Upper lobe of right lung (tissue), 1 donor: ENCODE results near the gene ARMH3. TPM values are rescaled to one million over a fixed set of nuclear protein-coding genes. Genes with fewer than 3 reads are reported as not detected.
A peak's percentile ranks its signal among the peaks of the same experiment; 100 is the strongest.

Experiments used
- ATAC-seq: fragments of 200-7000 bp; cut with Tn5 transposase; one replicate; pipeline ENCODE4 v1.9.1; 2020; ENCODE audit warnings: mild to moderate bottlenecking, moderate library complexity
- DNase-seq: peaks from one replicate; pipeline ENCODE4 v3.0.0-alpha.2; 2020
- H3K27ac ChIP-seq: fragments of 200-600 bp; one replicate; pipeline ENCODE4 v1.8.0; 2022
- H3K27me3 ChIP-seq: fragments of 200-600 bp; one replicate; pipeline ENCODE4 v1.8.0; 2022; ENCODE audit warnings: mild to moderate bottlenecking
- H3K36me3 ChIP-seq: fragments of 200-600 bp; one replicate; pipeline ENCODE4 v1.8.0; 2022
- H3K4me1 ChIP-seq: fragments of 200-600 bp; one replicate; pipeline ENCODE4 v1.8.0; 2022
- H3K4me3 ChIP-seq: fragments of 200-600 bp; one replicate; pipeline ENCODE4 v1.8.0; 2022; ENCODE audit warnings: mild to moderate bottlenecking
- H3K9me3 ChIP-seq: fragments of 200-600 bp; one replicate; pipeline ENCODE4 v1.8.0; 2022
- CTCF ChIP-seq: fragments of 200-600 bp; IDR thresholded peaks from one replicate; pipeline ENCODE4 v1.8.0; 2022; ENCODE audit warnings: antibody characterized with exemption
- intact Hi-C: fragments of 100-400 bp; cut with DNase I; formaldehyde crosslinking; loops from one replicate; pipeline ENCODE4 v1.11.0; 2022
- total RNA-seq: library from RNA; stranded (reverse); fragmentation: NEBNext Ultra II Directional; extraction: Animal tissue kit (Norgen Biotek cat#: 25700); gene quantifications from one replicate; pipeline ENCODE4 v1.2.1, GENCODE V29; 2021
- donor health status: DM: no; HTN: yes; CAD: no; lungs with severe emphysema.

The ARMH3 gene
- total RNA-seq, 1 donor from 2014 or later = 37.2 TPM

- H3K4me3 ChIP-seq = peak overlapping the region; percentile 58
- no peaks in the 10 kb centered on the region for H3K9me3 ChIP-seq
These were observed 226.2 kb downstream of the ARMH3 start for GRCh38 chr10:101829561-101830315.

GRCh38 chr10:101828766-101829551, 227.0 kb downstream of the ARMH3 start:
- H3K4me3 ChIP-seq = no peak overlapping the region
- no peak for TF ChIP-seq CTCF
- no peak for ATAC-seq
- no peaks in the 10 kb centered on the region for H3K9me3 ChIP-seq
- intact Hi-C loops = no loop called here
- H3K4me1 ChIP-seq = peaks cover 16% of the 10 kb centered on the region
- no peaks in the 10 kb centered on the region for H3K36me3 ChIP-seq
- peak; percentile 64 for DNase-seq
- no peaks in the 10 kb centered on the region for H3K27me3 ChIP-seq
- H3K27ac ChIP-seq = no peak overlapping the region

More at GRCh38 chr10:101829561-101830315, 226.2 kb downstream of the ARMH3 start:
- no peaks in the 10 kb centered on the region for H3K36me3 ChIP-seq
- ATAC-seq (no peak), DNase-seq (peak; percentile 76)
- peaks cover 22% of the 10 kb centered on the region for H3K4me1 ChIP-seq
- no peak for TF ChIP-seq CTCF
- intact Hi-C loops = no loop called here
- H3K27me3 ChIP-seq = no peaks in the 10 kb centered on the region
- H3K27ac ChIP-seq = no peak overlapping the region

- intact Hi-C loops = no loop called here
- no peak for TF ChIP-seq CTCF
- DNase-seq = peak; percentile 39
These were observed 227.9 kb downstream of the ARMH3 start for GRCh38 chr10:101827919-101828600.

GRCh38 chr10:101826852-101827434, 229.0 kb downstream of the ARMH3 start:
- DNase-seq (peak; percentile 35), ATAC-seq (no peak)
- Histone ChIP-seq H3K9me3 (no peaks in the 10 kb centered on the region), H3K27me3 (no peaks in the 10 kb centered on the region), H3K4me3 (no peak overlapping the region), H3K4me1 (peaks cover 16% of the 10 kb centered on the region), H3K27ac (no peak overlapping the region), H3K36me3 (no peaks in the 10 kb centered on the region)
- TF ChIP-seq CTCF = no peak
- intact Hi-C loops = no loop called here

More at GRCh38 chr10:101827919-101828600, 227.9 kb downstream of the ARMH3 start:
- Histone ChIP-seq H3K36me3 (no peaks in the 10 kb centered on the region), H3K9me3 (no peaks in the 10 kb centered on the region), H3K4me3 (no peak overlapping the region), H3K4me1 (peaks cover 16% of the 10 kb centered on the region), H3K27ac (no peak overlapping the region), H3K27me3 (no peaks in the 10 kb centered on the region)
- no peak for ATAC-seq

GRCh38 chr10:101824736-101825135, 231.2 kb downstream of the ARMH3 start:
- Histone ChIP-seq H3K4me1 (no peaks in the 10 kb centered on the region), H3K4me3 (no peak overlapping the region), H3K27ac (no peak overlapping the region), H3K9me3 (no peaks in the 10 kb centered on the region), H3K27me3 (no peaks in the 10 kb centered on the region), H3K36me3 (no peaks in the 10 kb centered on the region)
- ATAC-seq (no peak), DNase-seq (no peak)
- intact Hi-C loops = no loop called here
- TF ChIP-seq CTCF = no peak
